OCI-M2 (cell line): ENCODE measurements around the gene TEX261.
"Not testable (repeated sequence)": the region's sequence is repeated elsewhere in the genome, so short reads cannot be mapped to it uniquely, and the experiment has no call there.

ENCODE experiments used
- DNase-seq: peaks from one replicate; lab custom pipeline; 2025; ENCODE audit not compliant: unreplicated experiment; lab: John Stamatoyannopoulos, UW

TEX261 gene

GRCh38 chr2:71000780-71001591, 6.3 kb upstream of the TEX261 start:
- DNase-seq: no peak

- not testable (repeated sequence) for DNase-seq
Measured at GRCh38 chr2:70999931-71000330, 5.3 kb upstream of the TEX261 start.

- no peak for DNase-seq
Measured at GRCh38 chr2:70999362-70999761, 4.7 kb upstream of the TEX261 start.

- DNase-seq: not testable (repeated sequence)
Measured at GRCh38 chr2:70998885-70999284, 4.2 kb upstream of the TEX261 start.

- DNase-seq: no peak
Measured at GRCh38 chr2:70995426-70995729, 705 bp upstream of the TEX261 start.

GRCh38 chr2:70994009-70994698, 519 bp downstream of the TEX261 start:
- no peak for DNase-seq

GRCh38 chr2:70992945-70993853, 1.5 kb downstream of the TEX261 start:
- no peak for DNase-seq

GRCh38 chr2:70991742-70992141, 2.9 kb downstream of the TEX261 start:
- DNase-seq: no peak

GRCh38 chr2:70991142-70991541, 3.5 kb downstream of the TEX261 start:
- DNase-seq: no peak

- no peak for DNase-seq
Measured at GRCh38 chr2:70990216-70990615, 4.5 kb downstream of the TEX261 start.

GRCh38 chr2:70988726-70989648, 5.7 kb downstream of the TEX261 start:
- no peak for DNase-seq

GRCh38 chr2:70988151-70988550, 6.5 kb downstream of the TEX261 start:
- no peak for DNase-seq

GRCh38 chr2:70987386-70987785, 7.3 kb downstream of the TEX261 start:
- DNase-seq: no peak

- DNase-seq: no peak
Measured at GRCh38 chr2:70986499-70987189, 8.0 kb downstream of the TEX261 start.

- DNase-seq: no peak
Measured at GRCh38 chr2:70985956-70986355, 8.7 kb downstream of the TEX261 start.

- DNase-seq: no peak
Measured at GRCh38 chr2:70985283-70985688, 9.4 kb downstream of the TEX261 start.

GRCh38 chr2:70984576-70985282, 9.9 kb downstream of the TEX261 start:
- no peak for DNase-seq

GRCh38 chr2:70984228-70984575, 10.5 kb downstream of the TEX261 start:
- DNase-seq: no peak

GRCh38 chr2:70983506-70984227, 11.0 kb downstream of the TEX261 start:
- no peak for DNase-seq
